Measurements from ENCODE around the gene GABRP. TPM values are rescaled to one million over a fixed set of nuclear protein-coding genes. Genes with fewer than 3 reads are reported as not detected.
"Not testable (repeated sequence)": the region's sequence is repeated elsewhere in the genome, so short reads cannot be mapped to it uniquely, and the experiment has no call there.

Gene GABRP
- total RNA-seq, 1 donor, result under 0.01 TPM

DNA sequence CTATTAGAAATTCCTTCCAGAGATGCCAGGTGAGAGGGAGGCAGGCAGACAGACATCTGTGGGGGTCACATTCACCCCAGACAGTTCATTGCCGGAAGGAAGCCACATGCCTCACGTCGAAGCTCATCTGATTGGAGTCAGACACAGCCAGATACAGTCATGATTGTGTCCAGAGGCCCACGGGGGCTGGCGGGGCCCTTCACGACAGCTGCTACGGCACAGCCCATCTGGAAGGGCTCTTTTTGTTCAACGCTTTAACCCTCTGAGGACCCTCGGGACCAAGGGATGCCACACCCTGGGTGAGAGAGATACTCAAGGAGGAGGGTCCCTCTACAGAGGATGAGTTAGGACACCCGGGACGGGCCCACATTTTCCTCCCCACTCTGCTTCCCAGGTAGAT is 31.9 kb upstream of the GABRP start:
- H3K36me3 ChIP-seq (ENCODE audit: insufficient read depth, low read length), result no peaks in the 10 kb centered on the region
- TF ChIP-seq, protein P1, sequence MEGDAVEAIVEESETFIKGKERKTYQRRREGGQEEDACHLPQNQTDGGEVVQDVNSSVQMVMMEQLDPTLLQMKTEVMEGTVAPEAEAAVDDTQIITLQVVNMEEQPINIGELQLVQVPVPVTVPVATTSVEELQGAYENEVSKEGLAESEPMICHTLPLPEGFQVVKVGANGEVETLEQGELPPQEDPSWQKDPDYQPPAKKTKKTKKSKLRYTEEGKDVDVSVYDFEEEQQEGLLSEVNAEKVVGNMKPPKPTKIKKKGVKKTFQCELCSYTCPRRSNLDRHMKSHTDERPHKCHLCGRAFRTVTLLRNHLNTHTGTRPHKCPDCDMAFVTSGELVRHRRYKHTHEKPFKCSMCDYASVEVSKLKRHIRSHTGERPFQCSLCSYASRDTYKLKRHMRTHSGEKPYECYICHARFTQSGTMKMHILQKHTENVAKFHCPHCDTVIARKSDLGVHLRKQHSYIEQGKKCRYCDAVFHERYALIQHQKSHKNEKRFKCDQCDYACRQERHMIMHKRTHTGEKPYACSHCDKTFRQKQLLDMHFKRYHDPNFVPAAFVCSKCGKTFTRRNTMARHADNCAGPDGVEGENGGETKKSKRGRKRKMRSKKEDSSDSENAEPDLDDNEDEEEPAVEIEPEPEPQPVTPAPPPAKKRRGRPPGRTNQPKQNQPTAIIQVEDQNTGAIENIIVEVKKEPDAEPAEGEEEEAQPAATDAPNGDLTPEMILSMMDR (IDR thresholded peaks at IDR 0.05; ENCODE audit: extremely low read depth, low read depth, low read length), result no peak
- no peaks in the 10 kb centered on the region for H3K4me1 ChIP-seq (ENCODE audit: insufficient read depth, low read length)
- no peaks in the 10 kb centered on the region for H4K20me1 ChIP-seq (ENCODE audit: insufficient read depth, low read length)
- H3K4me3 ChIP-seq (ENCODE audit: insufficient read depth, low read length), result no peak overlapping the region
- no peaks in the 10 kb centered on the region for H3K9me3 ChIP-seq (ENCODE audit: low read depth, low read length)
- H3K79me2 ChIP-seq (ENCODE audit: insufficient read depth, low read length), result no peaks in the 10 kb centered on the region
- no peak overlapping the region for H3K27ac ChIP-seq (ENCODE audit: low read depth, low read length)
- H2AFZ ChIP-seq (ENCODE audit: low read length), result no peak overlapping the region
- DNase-seq (ENCODE audit: insufficient read length, low spot score, missing footprints), result no peak
- peaks cover 10% of the 10 kb centered on the region for H3K27me3 ChIP-seq (ENCODE audit: insufficient read depth, low read length)
- H3K4me2 ChIP-seq (ENCODE audit: insufficient read depth, low read length), result no peak overlapping the region

DNA sequence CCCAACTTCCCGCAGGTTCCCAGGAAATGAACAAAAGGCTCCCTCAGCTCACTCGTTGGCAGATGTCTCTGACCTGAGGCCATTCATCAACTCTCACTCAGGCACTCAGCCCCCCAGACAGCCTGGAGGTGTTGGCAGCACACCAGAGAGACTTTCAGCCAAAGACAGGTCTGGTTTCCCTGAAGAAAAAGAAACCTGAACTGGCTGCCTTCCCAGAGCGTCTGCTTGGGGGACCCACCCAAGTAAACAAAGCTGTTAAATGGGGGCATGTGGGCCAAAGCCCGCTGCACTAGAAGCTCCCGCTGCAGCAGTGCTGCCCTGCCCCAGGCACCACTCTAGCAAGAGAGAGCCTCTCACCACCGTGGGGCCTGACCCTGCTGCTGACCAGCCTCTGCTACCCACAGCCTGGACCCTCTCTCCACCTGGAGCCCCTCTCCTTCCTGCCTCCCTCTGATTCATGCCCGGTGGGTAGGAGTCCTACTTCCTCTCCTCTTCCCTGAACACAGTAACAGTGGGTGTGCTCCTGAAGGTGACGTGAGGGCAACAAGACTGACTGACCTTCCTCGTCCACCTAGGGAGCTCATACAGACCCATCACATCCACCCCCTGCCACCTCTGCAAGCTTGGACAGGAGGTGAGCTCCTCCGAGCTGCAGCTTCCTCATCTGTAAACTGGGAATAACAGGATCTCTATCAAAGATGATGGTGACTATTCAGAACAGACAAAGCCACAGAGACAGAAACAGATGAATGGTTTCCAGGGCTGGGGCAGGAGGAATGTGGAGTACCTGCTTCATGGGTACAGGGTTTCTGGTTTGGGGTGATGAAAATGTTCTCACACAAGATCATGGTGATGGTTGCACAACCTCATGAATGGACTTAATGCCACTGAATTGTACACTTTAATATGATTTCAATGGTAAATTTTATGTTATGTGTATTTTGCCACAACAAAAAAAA is 31.0 kb upstream of the GABRP start:
- peaks cover 6% of the 10 kb centered on the region for H3K4me1 ChIP-seq (ENCODE audit: insufficient read depth, low read length)
- no peak overlapping the region for H3K4me3 ChIP-seq (ENCODE audit: insufficient read depth, low read length)
- no peaks in the 10 kb centered on the region for H3K79me2 ChIP-seq (ENCODE audit: insufficient read depth, low read length)
- TF ChIP-seq, protein P1 (IDR thresholded peaks at IDR 0.05; ENCODE audit: extremely low read depth, low read depth, low read length), result no peak
- H3K27ac ChIP-seq (ENCODE audit: low read depth, low read length), result no peak overlapping the region
- peaks cover 10% of the 10 kb centered on the region for H3K27me3 ChIP-seq (ENCODE audit: insufficient read depth, low read length)
- no peak overlapping the region for H3K4me2 ChIP-seq (ENCODE audit: insufficient read depth, low read length)
- H2AFZ ChIP-seq (ENCODE audit: low read length), result no peak overlapping the region
- no peaks in the 10 kb centered on the region for H3K9me3 ChIP-seq (ENCODE audit: low read depth, low read length)
- no peak for DNase-seq (ENCODE audit: insufficient read length, low spot score, missing footprints)
- no peaks in the 10 kb centered on the region for H4K20me1 ChIP-seq (ENCODE audit: insufficient read depth, low read length)
- no peaks in the 10 kb centered on the region for H3K36me3 ChIP-seq (ENCODE audit: insufficient read depth, low read length)

DNA sequence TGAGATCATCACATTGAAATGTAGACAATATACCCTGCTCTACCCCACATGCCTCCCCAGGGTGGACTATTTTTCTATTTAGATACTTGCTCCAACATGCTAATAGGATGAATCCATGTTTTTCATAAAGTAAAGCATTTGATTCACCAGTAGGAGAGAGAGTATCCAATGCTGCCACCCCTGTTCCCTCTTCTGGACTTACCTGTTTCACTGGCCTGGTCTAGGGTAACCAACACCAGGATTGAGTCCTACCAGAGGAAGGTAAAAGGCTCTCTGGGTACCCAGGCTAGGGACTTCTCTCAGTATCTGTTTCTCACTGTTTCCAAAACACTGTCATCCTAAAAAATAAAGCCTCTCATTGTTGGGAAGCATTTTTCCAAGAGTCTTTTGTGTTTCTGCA is 30.2 kb upstream of the GABRP start:
- DNase-seq (ENCODE audit: insufficient read length, low spot score, missing footprints), result no peak
- H3K36me3 ChIP-seq (ENCODE audit: insufficient read depth, low read length), result no peaks in the 10 kb centered on the region
- no peak overlapping the region for H3K27ac ChIP-seq (ENCODE audit: low read depth, low read length)
- peaks cover 10% of the 10 kb centered on the region for H3K27me3 ChIP-seq (ENCODE audit: insufficient read depth, low read length)
- no peaks in the 10 kb centered on the region for H3K9me3 ChIP-seq (ENCODE audit: low read depth, low read length)
- no peaks in the 10 kb centered on the region for H3K79me2 ChIP-seq (ENCODE audit: insufficient read depth, low read length)
- no peaks in the 10 kb centered on the region for H4K20me1 ChIP-seq (ENCODE audit: insufficient read depth, low read length)
- H2AFZ ChIP-seq (ENCODE audit: low read length), result no peak overlapping the region
- no peak overlapping the region for H3K4me3 ChIP-seq (ENCODE audit: insufficient read depth, low read length)
- TF ChIP-seq, protein P1 (IDR thresholded peaks at IDR 0.05; ENCODE audit: extremely low read depth, low read depth, low read length), result no peak
- H3K4me2 ChIP-seq (ENCODE audit: insufficient read depth, low read length), result no peak overlapping the region
- peaks cover 6% of the 10 kb centered on the region for H3K4me1 ChIP-seq (ENCODE audit: insufficient read depth, low read length)

DNA sequence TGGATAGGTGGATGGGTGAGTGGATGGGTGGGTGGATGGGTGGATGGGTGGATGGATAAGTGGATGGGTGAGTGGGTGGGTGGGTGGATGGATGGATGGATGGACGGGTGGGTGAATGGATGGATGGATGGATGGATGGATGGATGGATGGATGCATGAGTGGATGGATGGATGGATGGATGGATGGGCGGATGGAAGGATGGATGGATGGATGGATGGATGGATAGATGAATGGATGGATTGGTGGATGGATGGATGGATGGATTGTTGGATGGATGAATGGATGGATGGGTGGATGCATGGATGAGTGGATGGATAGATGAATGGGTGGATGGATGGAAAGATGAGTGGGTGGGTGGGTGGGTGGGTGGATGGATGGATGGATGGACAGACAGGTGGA is 29.0 kb upstream of the GABRP start:
- H3K4me3 ChIP-seq (ENCODE audit: insufficient read depth, low read length); H3K9me3 ChIP-seq (ENCODE audit: low read depth, low read length); H3K27ac ChIP-seq (ENCODE audit: low read depth, low read length); H4K20me1 ChIP-seq (ENCODE audit: insufficient read depth, low read length); DNase-seq (ENCODE audit: insufficient read length, low spot score, missing footprints); H3K4me2 ChIP-seq (ENCODE audit: insufficient read depth, low read length); H2AFZ ChIP-seq (ENCODE audit: low read length); H3K27me3 ChIP-seq (ENCODE audit: insufficient read depth, low read length); H3K36me3 ChIP-seq (ENCODE audit: insufficient read depth, low read length); H3K4me1 ChIP-seq (ENCODE audit: insufficient read depth, low read length); H3K79me2 ChIP-seq (ENCODE audit: insufficient read depth, low read length): not testable (repeated sequence)
